GM23338 (cell line): ENCODE measurements around the gene RAET1G. TPM values are rescaled to one million over a fixed set of nuclear protein-coding genes. Genes with fewer than 3 reads are reported as not detected.
A peak's percentile ranks its signal among the peaks of the same experiment; 100 is the strongest.

Experiments used
- ATAC-seq: fragments of 200-7000 bp; cut with Tn5 transposase; 3 replicates; pipeline ENCODE4 v1.9.1; 2020
- DNase-seq: peaks from one replicate; pipeline ENCODE4 v3.0.0-alpha.2; 2015; ENCODE audit warnings: low spot score
- H2AFZ ChIP-seq: fragments of 200-600 bp; sonication (generic); 2 replicates; pipeline ENCODE4 v1.8.0; 2016; ENCODE audit warnings: antibody characterized with exemption, mild to moderate bottlenecking, moderate library complexity
- H3F3A ChIP-seq: fragments of 200-600 bp; sonication (generic); replicated peaks from 2 replicates; pipeline ENCODE4 v1.8.0; 2017; ENCODE audit warnings: antibody characterized with exemption, mixed run types, low read depth
- H3K27ac ChIP-seq: fragments of 200-600 bp; sonication (generic); 2 replicates; pipeline ENCODE4 v1.6.1; 2016; ENCODE audit warnings: low read depth
- H3K27me3 ChIP-seq: fragments of 200-600 bp; sonication (generic); 2 replicates; pipeline ENCODE4 v1.8.0; 2016; ENCODE audit warnings: mild to moderate bottlenecking, mixed run types, moderate library complexity; ENCODE audit not compliant: insufficient read depth
- H3K36me3 ChIP-seq: fragments of 200-600 bp; sonication (generic); 2 replicates; pipeline ENCODE4 v1.8.0; 2016; ENCODE audit warnings: mild to moderate bottlenecking; ENCODE audit not compliant: insufficient read depth
- H3K4me1 ChIP-seq: fragments of 200-600 bp; sonication (generic); 2 replicates; pipeline ENCODE4 v1.8.0; 2016; ENCODE audit warnings: mild to moderate bottlenecking, moderate library complexity; ENCODE audit not compliant: insufficient read depth
- H3K4me2 ChIP-seq: fragments of 200-600 bp; sonication (generic); 2 replicates; pipeline ENCODE4 v1.7.1; 2017; ENCODE audit warnings: mixed run types
- H3K4me3 ChIP-seq: fragments of 200-600 bp; sonication (generic); 2 replicates; pipeline ENCODE4 v1.6.1; 2016; ENCODE audit warnings: mixed run types
- H3K79me2 ChIP-seq: fragments of 200-600 bp; sonication (generic); replicated peaks from 2 replicates; pipeline ENCODE4 v1.8.0; 2017; ENCODE audit warnings: mild to moderate bottlenecking; ENCODE audit not compliant: insufficient read depth
- H3K9me2 ChIP-seq: fragments of 200-600 bp; sonication (generic); 2 replicates; pipeline ENCODE4 v1.8.0; 2017; ENCODE audit not compliant: insufficient read depth
- H4K20me1 ChIP-seq: fragments of 200-600 bp; sonication (generic); replicated peaks from 2 replicates; pipeline ENCODE4 v1.8.0; 2017; ENCODE audit warnings: mild to moderate bottlenecking; ENCODE audit not compliant: insufficient read depth
- H3K27ac Mint-ChIP-seq: 2 replicates; pipeline ENCODE4 v1.8.0; 2020; ENCODE audit warnings: inconsistent platforms, mild to moderate bottlenecking, moderate library complexity, mixed read lengths
- H3K27me3 Mint-ChIP-seq: 3 replicates; pipeline ENCODE4 v1.8.0; 2022; ENCODE audit warnings: low read depth, mild to moderate bottlenecking, moderate library complexity, mixed read lengths, inconsistent platforms; ENCODE audit not compliant: insufficient read depth, poor library complexity
- H3K36me3 Mint-ChIP-seq: 3 replicates; pipeline ENCODE4 v1.8.0; 2021; ENCODE audit warnings: low read depth, mild to moderate bottlenecking, inconsistent platforms, moderate library complexity, mixed read lengths
- H3K4me1 Mint-ChIP-seq: 3 replicates; pipeline ENCODE4 v1.8.0; 2020; ENCODE audit warnings: mild to moderate bottlenecking, inconsistent platforms, mixed read lengths
- H3K4me3 Mint-ChIP-seq: 3 replicates; pipeline ENCODE4 v1.8.0; 2021; ENCODE audit warnings: moderate library complexity, mild to moderate bottlenecking, inconsistent platforms, mixed read lengths
- H3K9me3 Mint-ChIP-seq: 3 replicates; pipeline ENCODE4 v1.8.0; 2020; ENCODE audit warnings: moderate library complexity, mild to moderate bottlenecking, inconsistent platforms, mixed read lengths
- CREB1 ChIP-seq: fragments of 250-450 bp; sonication (Bioruptor Pico); IDR thresholded peaks from 2 replicates; pipeline ENCODE4 v1.5.0; 2020; ENCODE audit warnings: low read depth, mild to moderate bottlenecking, moderate library complexity
- CTCF ChIP-seq, 2 experiments: fragments of 200-600 bp in 1 of 2; sonication (generic) in 1 of 2; conservative IDR thresholded peaks; 2 replicates each; pipeline versions ENCODE4 v1.5.1 to v1.6.1; 2016 to 2017; ENCODE audit warnings: antibody characterized with exemption in 2 of 2, low read depth in 2 of 2, mild to moderate bottlenecking in 2 of 2, moderate library complexity in 1 of 2
- ETS1 ChIP-seq: IDR thresholded peaks from 2 replicates; pipeline ENCODE4 v1.6.1; 2016; ENCODE audit warnings: antibody characterized with exemption
- EZH2 ChIP-seq: fragments of 200-600 bp; sonication (generic); IDR thresholded peaks from one replicate; pipeline ENCODE4 v1.8.0; 2017; ENCODE audit warnings: antibody characterized with exemption, mild to moderate bottlenecking, low read depth; ENCODE audit not compliant: unreplicated experiment
- EZH2phosphoT487 ChIP-seq: fragments of 200-600 bp; sonication (generic); IDR thresholded peaks from one replicate; pipeline ENCODE4 v1.8.1; 2018; ENCODE audit warnings: antibody characterized with exemption; ENCODE audit not compliant: unreplicated experiment
- JUNB ChIP-seq: IDR thresholded peaks from one replicate; pipeline ENCODE4 v1.6.1; 2016; ENCODE audit warnings: antibody characterized with exemption; ENCODE audit not compliant: unreplicated experiment
- NANOG ChIP-seq: IDR thresholded peaks from 2 replicates; pipeline ENCODE4 v1.6.1; 2016; ENCODE audit warnings: antibody characterized with exemption, borderline replicate concordance
- POLR2AphosphoS5 ChIP-seq: IDR thresholded peaks from 2 replicates; pipeline ENCODE4 v1.6.1; 2016; ENCODE audit warnings: antibody characterized with exemption, low read depth
- REST ChIP-seq: IDR thresholded peaks from one replicate; pipeline ENCODE4 v1.6.1; 2018; ENCODE audit warnings: antibody characterized with exemption; ENCODE audit not compliant: unreplicated experiment
- STAT1 ChIP-seq: IDR thresholded peaks from one replicate; pipeline ENCODE4 v1.6.1; 2016; ENCODE audit warnings: antibody characterized with exemption; ENCODE audit not compliant: unreplicated experiment
- ZNF114 ChIP-seq: fragments of 250-450 bp; sonication (Bioruptor Pico); IDR thresholded peaks from 2 replicates; pipeline ENCODE4 v1.5.0; 2020; ENCODE audit warnings: mild to moderate bottlenecking, moderate library complexity
- ZNF331 ChIP-seq: fragments of 250-450 bp; sonication (Bioruptor Pico); IDR thresholded peaks from 2 replicates; pipeline ENCODE4 v1.5.0; 2020; ENCODE audit warnings: low read depth, mild to moderate bottlenecking, moderate library complexity
- ZNF462 ChIP-seq: fragments of 250-450 bp; sonication (Bioruptor Pico); IDR thresholded peaks from 2 replicates; pipeline ENCODE4 v1.5.0; 2020; ENCODE audit warnings: mild to moderate bottlenecking, moderate library complexity
- polyA plus RNA-seq: library from polyadenylated mRNA; unstranded; fragments of >200 nt; fragmentation: Nextera tagmentation; extraction: Ambion mirVana; gene quantifications from 2 replicates; pipeline ENCODE4 v1.2.1, GENCODE V29; 2016
- total RNA-seq: library from RNA; depleted of rRNA; stranded (reverse); fragments of >200 nt; shearing (Covaris generic); gene quantifications from 2 replicates; pipeline ENCODE4 v1.2.3, GENCODE V29; 2014

RAET1G gene
- total and polyA plus RNA-seq, 2 experiments from 2014 or later, result not detected

GRCh38 chr6:149940672-149940982, 17.7 kb upstream of the RAET1G start:
- no peak for DNase-seq
- H3K27me3 Mint-ChIP-seq, result peaks cover 89% of the 10 kb centered on the region
- Histone ChIP-seq H3K4me2 (no peak overlapping the region), H3K9me2 (no peaks in the 10 kb centered on the region), H2AFZ (no peak overlapping the region), H4K20me1 (no peaks in the 10 kb centered on the region; the same call in 1 of the 2 replicates), H3K27ac (no peak overlapping the region), H3K4me3 (no peak overlapping the region), H3K36me3 (no peaks in the 10 kb centered on the region), H3F3A (no peaks in the 10 kb centered on the region), H3K4me1 (peaks cover 8% of the 10 kb centered on the region; the same call in 1 of the 2 replicates), H3K79me2 (no peaks in the 10 kb centered on the region), H3K27me3 (peaks cover 89% of the 10 kb centered on the region)
- peaks cover 2% of the 10 kb centered on the region for H3K9me3 Mint-ChIP-seq
- H3K4me1 Mint-ChIP-seq, result peaks cover 11% of the 10 kb centered on the region
- ATAC-seq, result no peak
- TF ChIP-seq ZNF462, result no peak
- TF ChIP-seq STAT1, result no peak
- TF ChIP-seq EZH2phosphoT487, result no peak
- TF ChIP-seq ETS1, result no peak
- TF ChIP-seq JUNB, result no peak
- TF ChIP-seq NANOG, result no peak
- no peak for TF ChIP-seq CREB1 (CRISPR knock-in tag)
- no peak for TF ChIP-seq ZNF331 (CRISPR knock-in tag)
- TF ChIP-seq REST, result no peak
- no peak for TF ChIP-seq EZH2
- TF ChIP-seq POLR2AphosphoS5, result no peak
- no peak for TF ChIP-seq ZNF114 (CRISPR knock-in tag)
- TF ChIP-seq CTCF (conservative IDR thresholded peaks at IDR 0.05; ENCODE audit: low read depth in 2 of 2), result no peak
- no peaks in the 10 kb centered on the region; the same call in 2 of the 3 replicates for H3K36me3 Mint-ChIP-seq
- peak overlapping the region; percentile 35; the same call in 1 of the 3 replicates for H3K4me3 Mint-ChIP-seq
- H3K27ac Mint-ChIP-seq, result no peak overlapping the region
